ENCODE measurements around the gene AK3. TPM values are rescaled to one million over a fixed set of nuclear protein-coding genes. Genes with fewer than 3 reads are reported as not detected.

AK3 gene
- 10 to 100 TPM; 24.3 to 41.3 TPM for total RNA-seq

GRCh38 chr9:4740638-4741364, at the start of gene AK3:
Gene AK3 (minus strand): TSS chr9:4741202. CDS start chr9:4741087, 115 bp downstream.

GRCh38 chr9:4679268-4680172, 61.5 kb downstream of the AK3 start, which contains the start of gene CDC37L1:
Gene CDC37L1 (plus strand): TSS chr9:4679569. CDS start chr9:4679768, 199 bp downstream.

GRCh38 chr9:4666042-4666699, 74.8 kb downstream of the AK3 start, which contains the start of gene SPATA6L:
Gene SPATA6L (minus strand): TSS chr9:4666480. CDS start chr9:4666250, 230 bp downstream.

GRCh38 chr9:4662108-4662988, 78.7 kb downstream of the AK3 start, which contains the start of gene PLPP6:
Gene PLPP6 (plus strand): TSS chr9:4662294. CDS start chr9:4662376, 82 bp downstream.

Other genes starting within 250 kb of the AK3 start
- gene PLPP6, start 78.9 kb downstream of the AK3 start, total RNA-seq: 1 to 10 TPM; 6.3 to 9.3 TPM
- gene SPATA6L, start 74.7 kb downstream of the AK3 start, total RNA-seq: under 1 TPM; under 0.01 to 0.34 TPM
- 10 to 100 TPM; 11.7 to 12.7 TPM for gene CDC37L1, start 61.6 kb downstream of the AK3 start, total RNA-seq
- 10 to 100 TPM in 1 of 2 donors, 1 to 10 TPM in 1; 8.3 to 11.7 TPM for gene RCL1, start 51.7 kb upstream of the AK3 start, total RNA-seq
- 1 to 10 TPM; 8.3 to 8.7 TPM for gene JAK2, start 244.1 kb upstream of the AK3 start, total RNA-seq

Data from melanocyte of skin (primary cell).